OCI-LY1 (cell line): ENCODE results near the gene EME2.
A peak's percentile ranks its signal among the peaks of the same experiment; 100 is the strongest.

ENCODE experiments used
- H2AFZ ChIP-seq: fragments of 200-600 bp; sonication (generic), shearing (Covaris generic); 2 replicates; pipeline ENCODE4 v1.6.0; 2014; ENCODE audit warnings: antibody characterized with exemption, mild to moderate bottlenecking, low read length
- H3F3A ChIP-seq: fragments of 200-600 bp; sonication (generic), shearing (Covaris generic); 2 replicates; pipeline ENCODE4 v1.6.0; 2014; ENCODE audit warnings: mild to moderate bottlenecking, antibody characterized with exemption, low read length, moderate library complexity; ENCODE audit not compliant: insufficient read depth
- H3K27ac ChIP-seq: fragments of 200-600 bp; sonication (generic); 2 replicates; pipeline ENCODE4 v1.5.1; 2014; ENCODE audit warnings: low read length, mixed run types, mild to moderate bottlenecking, low read depth; ENCODE audit not compliant: poor library complexity, severe bottlenecking
- H3K27me3 ChIP-seq: fragments of 200-600 bp; sonication (generic); 2 replicates; pipeline ENCODE4 v1.6.0; 2014; ENCODE audit warnings: antibody characterized with exemption, mild to moderate bottlenecking, low read length, moderate library complexity; ENCODE audit not compliant: insufficient read depth
- H3K36me3 ChIP-seq: fragments of 200-600 bp; sonication (generic); 2 replicates; pipeline ENCODE4 v1.6.1; 2014; ENCODE audit warnings: mild to moderate bottlenecking, antibody characterized with exemption, low read length, moderate library complexity, mixed read lengths; ENCODE audit not compliant: insufficient read depth
- H3K4me1 ChIP-seq: fragments of 200-600 bp; sonication (generic); 2 replicates; pipeline ENCODE4 v1.5.1; 2014; ENCODE audit warnings: mild to moderate bottlenecking, low read length, moderate library complexity; ENCODE audit not compliant: insufficient read depth, severe bottlenecking
- H3K4me2 ChIP-seq: fragments of 200-600 bp; sonication (generic), shearing (Covaris generic); 2 replicates; pipeline ENCODE4 v1.6.1; 2014; ENCODE audit warnings: low read length
- H3K4me3 ChIP-seq: fragments of 200-600 bp; sonication (generic); 2 replicates; pipeline ENCODE4 v1.5.1; 2014; ENCODE audit warnings: low read length, low read depth, mild to moderate bottlenecking, mixed read lengths; ENCODE audit not compliant: poor library complexity, severe bottlenecking
- H3K79me2 ChIP-seq: fragments of 200-600 bp; shearing (Covaris generic); 2 replicates; pipeline ENCODE4 v1.6.1; 2016; ENCODE audit warnings: mixed run types, low read length, mixed read lengths; ENCODE audit not compliant: insufficient read depth
- H3K9ac ChIP-seq: fragments of 200-600 bp; sonication (generic), shearing (Covaris generic); 2 replicates; pipeline ENCODE4 v1.6.1; 2014; ENCODE audit warnings: mild to moderate bottlenecking, low read length, mixed read lengths
- H3K9me2 ChIP-seq: fragments of 200-600 bp; sonication (generic), shearing (Covaris generic); 2 replicates; pipeline ENCODE4 v1.6.1; 2014; ENCODE audit warnings: low read depth, mild to moderate bottlenecking, low read length, mixed read lengths
- H3K9me3 ChIP-seq: fragments of 200-600 bp; shearing (Covaris generic); 2 replicates; pipeline ENCODE4 v1.6.1; 2014; ENCODE audit warnings: low read length, mixed read lengths
- H4K20me1 ChIP-seq: fragments of 200-600 bp; sonication (generic), shearing (Covaris generic); 2 replicates; pipeline ENCODE4 v1.6.0; 2016; ENCODE audit warnings: mild to moderate bottlenecking, low read length; ENCODE audit not compliant: insufficient read depth
- CTCF ChIP-seq: fragments of 200-600 bp; sonication (generic), shearing (Covaris generic); IDR thresholded peaks from 2 replicates; pipeline ENCODE4 v1.5.1; 2017; ENCODE audit warnings: mild to moderate bottlenecking, antibody characterized with exemption, low read length, moderate library complexity, mixed read lengths
- EZH2 ChIP-seq: fragments of 200-600 bp; sonication (generic), shearing (Covaris generic); IDR thresholded peaks from 2 replicates; pipeline ENCODE4 v1.8.0; 2017; ENCODE audit warnings: borderline replicate concordance, mixed run types, mild to moderate bottlenecking, antibody characterized with exemption, low read length, moderate library complexity, mixed read lengths

The EME2 gene

GRCh38 chr16:1762196-1762878 lies 10.3 kb upstream of the EME2 start:
- no peaks in the 10 kb centered on the region for H3K27me3 ChIP-seq
- H3K36me3 ChIP-seq, result peaks cover 65% of the 10 kb centered on the region
- H3K4me2 ChIP-seq, result no peak overlapping the region
- H3K79me2 ChIP-seq, result no peaks in the 10 kb centered on the region
- H4K20me1 ChIP-seq, result no peaks in the 10 kb centered on the region
- H3K4me1 ChIP-seq, result no peaks in the 10 kb centered on the region
- H3K9me3 ChIP-seq, result no peaks in the 10 kb centered on the region
- no peaks in the 10 kb centered on the region for H3F3A ChIP-seq
- no peak overlapping the region for H3K4me3 ChIP-seq
- no peak overlapping the region for H3K9ac ChIP-seq
- no peak overlapping the region for H2AFZ ChIP-seq
- no peaks in the 10 kb centered on the region for H3K9me2 ChIP-seq
- no peak overlapping the region for H3K27ac ChIP-seq
- no peak for TF ChIP-seq EZH2
- TF ChIP-seq CTCF, result no peak

DNA sequence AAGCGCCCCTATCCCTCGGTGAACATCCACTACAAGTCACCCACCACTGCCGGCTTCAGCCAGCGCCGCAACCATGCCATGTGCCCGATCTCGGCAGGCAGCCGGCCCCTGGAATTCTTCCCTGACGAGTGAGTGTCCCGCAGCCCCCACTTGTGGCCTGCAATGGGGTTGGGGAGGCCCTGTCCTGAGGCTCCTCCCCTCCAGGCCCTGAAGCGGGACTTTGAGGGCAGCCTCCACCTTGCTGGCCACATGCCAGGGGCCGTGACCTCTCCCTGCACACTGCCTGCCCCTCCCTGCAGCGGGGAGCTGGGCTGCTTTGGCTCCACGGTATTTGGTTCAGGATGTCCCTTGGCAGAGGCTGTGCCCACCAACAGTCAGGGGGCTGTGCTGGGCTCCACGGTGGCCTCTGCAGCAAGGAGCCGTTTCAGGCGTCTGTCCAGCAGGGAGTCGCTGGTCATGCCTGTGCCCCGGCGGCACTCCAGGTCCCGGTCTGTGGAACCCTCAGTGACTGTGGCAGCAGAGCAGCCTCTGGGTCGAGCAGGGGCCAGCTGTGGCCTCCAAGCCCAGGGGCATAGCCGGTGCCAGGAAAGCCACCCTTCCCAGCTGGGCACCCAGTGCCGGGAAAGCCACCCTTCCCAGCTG lies 9.6 kb upstream of the EME2 start:
- H3K27me3 ChIP-seq, result no peaks in the 10 kb centered on the region
- no peaks in the 10 kb centered on the region for H3K9me3 ChIP-seq
- no peaks in the 10 kb centered on the region for H4K20me1 ChIP-seq
- H3F3A ChIP-seq, result no peaks in the 10 kb centered on the region
- H3K4me2 ChIP-seq, result no peak overlapping the region
- H2AFZ ChIP-seq, result no peak overlapping the region
- H3K9ac ChIP-seq, result no peak overlapping the region
- H3K4me1 ChIP-seq, result no peaks in the 10 kb centered on the region
- H3K27ac ChIP-seq, result peak overlapping the region; percentile 11
- H3K79me2 ChIP-seq, result no peaks in the 10 kb centered on the region
- H3K36me3 ChIP-seq, result peaks cover 69% of the 10 kb centered on the region
- no peak overlapping the region for H3K4me3 ChIP-seq
- no peaks in the 10 kb centered on the region for H3K9me2 ChIP-seq
- TF ChIP-seq CTCF, result no peak
- TF ChIP-seq EZH2, result no peak

GRCh38 chr16:1763521-1764511 lies 8.8 kb upstream of the EME2 start:
- no peaks in the 10 kb centered on the region for H4K20me1 ChIP-seq
- no peaks in the 10 kb centered on the region for H3K9me3 ChIP-seq
- H3K4me2 ChIP-seq, result no peak overlapping the region
- H3K79me2 ChIP-seq, result no peaks in the 10 kb centered on the region
- H3K36me3 ChIP-seq, result peaks cover 73% of the 10 kb centered on the region
- no peak overlapping the region for H3K9ac ChIP-seq
- H3K9me2 ChIP-seq, result no peaks in the 10 kb centered on the region
- TF ChIP-seq CTCF (peak; percentile 44; the same call in 1 of the 2 replicates), EZH2 (no peak)
- no peaks in the 10 kb centered on the region for H3K4me1 ChIP-seq
- H3K4me3 ChIP-seq, result no peak overlapping the region
- no peaks in the 10 kb centered on the region for H3K27me3 ChIP-seq
- H2AFZ ChIP-seq, result no peak overlapping the region
- no peaks in the 10 kb centered on the region for H3F3A ChIP-seq
- peak overlapping the region; percentile 11 for H3K27ac ChIP-seq
